Spleen (tissue), 11 donors: ENCODE measurements around the gene HLCS. TPM values are rescaled to one million over a fixed set of nuclear protein-coding genes. Genes with fewer than 3 reads are reported as not detected.

ENCODE experiments used
- DNase-seq: peaks from one replicate; pipeline ENCODE4 v3.0.0-alpha.2; 2020
- H3K27ac ChIP-seq, 8 donors: fragments of 200-600 bp; sonication (generic) in 7 of 8; 1 replicate in 4 of 8; 2 replicates in 4 of 8; pipeline versions ENCODE4 v1.5.0 to v1.8.0; 2016 to 2021; ENCODE audit warnings: inconsistent platforms in 4 of 8, mild to moderate bottlenecking in 4 of 8, moderate library complexity in 1 of 8
- H3K27me3 ChIP-seq, 7 donors: fragments of 200-600 bp; sonication (generic) in 6 of 7; replicated peaks in 1 of 7; 1 replicate in 4 of 7; 2 replicates in 3 of 7; pipeline versions ENCODE4 v1.5.0 to v1.8.0; 2016 to 2021; ENCODE audit warnings: inconsistent platforms in 3 of 7, mild to moderate bottlenecking in 1 of 7
- H3K36me3 ChIP-seq, 6 donors: fragments of 200-600 bp; sonication (generic) in 5 of 6; 1 replicate in 4 of 6; 2 replicates in 2 of 6; pipeline versions ENCODE4 v1.5.0 to v1.8.0; 2016 to 2021; ENCODE audit warnings: inconsistent platforms in 2 of 6
- H3K4me1 ChIP-seq, 6 donors: fragments of 200-600 bp; sonication (generic) in 5 of 6; 1 replicate in 3 of 6; 2 replicates in 3 of 6; pipeline versions ENCODE4 v1.5.0 to v1.8.0; 2016 to 2021; ENCODE audit warnings: inconsistent platforms in 3 of 6
- H3K4me3 ChIP-seq, 8 donors: fragments of 200-600 bp; sonication (generic) in 7 of 8; 1 replicate in 4 of 8; 2 replicates in 4 of 8; pipeline versions ENCODE4 v1.5.0 to v1.8.0; 2016 to 2021; ENCODE audit warnings: inconsistent platforms in 4 of 8, mild to moderate bottlenecking in 4 of 8, moderate library complexity in 2 of 8
- H3K9me3 ChIP-seq, 8 donors: fragments of 200-600 bp; sonication (generic) in 7 of 8; 1 replicate in 4 of 8; 2 replicates in 4 of 8; pipeline versions ENCODE4 v1.5.0 to v1.8.0; 2016 to 2021; ENCODE audit warnings: inconsistent platforms in 4 of 8
- CTCF ChIP-seq, 11 experiments: fragments of 200-600 bp in 7 of 11; fragments of 450-650 bp in 4 of 11; sonication (generic) in 4 of 11; IDR thresholded peaks in 8 of 11; conservative IDR thresholded peaks in 3 of 11; 1 replicate in 7 of 11; 2 replicates in 4 of 11; pipeline versions ENCODE4 v1.4.0 to v1.8.0; 2016 to 2021; ENCODE audit warnings: antibody characterized with exemption in 11 of 11, inconsistent platforms in 4 of 11, mild to moderate bottlenecking in 1 of 11
- POLR2A ChIP-seq, 3 donors: fragments of 450-650 bp; IDR thresholded peaks; one replicate each; pipeline ENCODE4 v1.5.1; 2017; ENCODE audit warnings: antibody characterized with exemption in 3 of 3, mild to moderate bottlenecking in 1 of 3
- POLR2AphosphoS5 ChIP-seq, 3 donors: sonication (generic); formaldehyde crosslinking; IDR thresholded peaks; one replicate each; pipeline ENCODE4 v1.5.1; 2017; ENCODE audit warnings: antibody characterized with exemption in 3 of 3
- WGBS, 5 donors: extraction: QIAGEN DNeasy Blood & Tissue Kit in 3 of 5; methylation state at CpG; one replicate each; pipeline versions ENCODE4 v1.1.5 to v1.1.7; 2013 to 2018; 5-methylcytosine and 5-hydroxymethylcytosine counted together
- intact Hi-C: fragments of 100-400 bp; cut with DNase I; formaldehyde crosslinking; loops from one replicate; pipeline ENCODE4 v1.15.0; 2023; ENCODE audit warnings: low total_unique reads
- polyA plus RNA-seq, 3 donors: library from polyadenylated mRNA; stranded (reverse); fragments of 200-250 nt; gene quantifications; one replicate each; pipeline ENCODE4 v1.2.1, GENCODE V29; 2013
- total RNA-seq, 7 donors: library from RNA; depleted of rRNA in 3 of 7; stranded (reverse); fragments of >200 nt in 3 of 7; fragmentation: NEBNext Ultra II Directional in 4 of 7; extraction: Animal tissue kit (Norgen Biotek cat#: 25700) in 4 of 7; gene quantifications; one replicate each; pipeline versions ENCODE4 v1.1.0 to v1.2.1, GENCODE V29; 2016 to 2021
- donor health status: healthy with polysubstance abuse.
- donor health status: DM: no; HTN: no; CAD: no; lungs with moderate emphysema.
- donor health status: DM: no; HTN: no; CAD: no.
- donor health status: Bipolar disorder and iron deficiency.
- donor health status: healthy.
- donor health status: DM: no; HTN: no; CAD: no.
- donor health status: DM: yes; HTN: yes; CAD: no.

HLCS gene
- total and polyA plus RNA-seq, 10 donors: 1.7 to 22.8 (median 16.3) TPM

- Histone ChIP-seq H3K4me1 (no peaks in the 10 kb centered on the region), H3K36me3 (no peaks in the 10 kb centered on the region), H3K4me3 (no peak overlapping the region), H3K27me3 (no peaks in the 10 kb centered on the region), H3K9me3 (no peaks in the 10 kb centered on the region), H3K27ac (no peak overlapping the region)
- 68 to 95% (median 87%) methylated on average over 3 of the region's 3 CpGs for WGBS, 5 donors
- TF ChIP-seq CTCF (IDR thresholded peaks at IDR 0.05 in 8 of 11, conservative IDR thresholded peaks at IDR 0.05 in 3 of 11): no peak
- no peak for TF ChIP-seq POLR2A (IDR thresholded peaks at IDR 0.05)
- no peak for TF ChIP-seq POLR2AphosphoS5 (IDR thresholded peaks at IDR 0.05)
- intact Hi-C loops: no loop called here
- DNase-seq: no peak
Observed at GRCh38 chr21:36904093-36904666, 62.3 kb downstream of the HLCS start.

- H3K4me1 ChIP-seq: no peaks in the 10 kb centered on the region
- H3K4me3 ChIP-seq: no peak overlapping the region
- WGBS, 5 donors: 82 to 89% (median 86%) methylated on average over 5 of the region's 5 CpGs
- TF ChIP-seq POLR2A (IDR thresholded peaks at IDR 0.05) (no peak), CTCF (IDR thresholded peaks at IDR 0.05 in 8 of 11, conservative IDR thresholded peaks at IDR 0.05 in 3 of 11) (no peak), POLR2AphosphoS5 (IDR thresholded peaks at IDR 0.05) (no peak)
- no peak for DNase-seq
- H3K9me3 ChIP-seq: no peaks in the 10 kb centered on the region
- no peaks in the 10 kb centered on the region for H3K36me3 ChIP-seq
- no peak overlapping the region for H3K27ac ChIP-seq
- intact Hi-C loops: no loop called here
- no peaks in the 10 kb centered on the region for H3K27me3 ChIP-seq
Observed at GRCh38 chr21:36902793-36903192, 63.7 kb downstream of the HLCS start.

- DNase-seq: no peak
- H3K9me3 ChIP-seq: no peaks in the 10 kb centered on the region
- H3K4me3 ChIP-seq: no peak overlapping the region
- WGBS, 5 donors: 81 to 95% (median 95%) methylated on average over 8 of the region's 8 CpGs
- TF ChIP-seq POLR2A (IDR thresholded peaks at IDR 0.05) (no peak), CTCF (IDR thresholded peaks at IDR 0.05 in 8 of 11, conservative IDR thresholded peaks at IDR 0.05 in 3 of 11) (no peak), POLR2AphosphoS5 (IDR thresholded peaks at IDR 0.05) (no peak)
- no peaks in the 10 kb centered on the region for H3K27me3 ChIP-seq
- no peak overlapping the region for H3K27ac ChIP-seq
- intact Hi-C loops: no loop called here
- H3K36me3 ChIP-seq: no peaks in the 10 kb centered on the region
- H3K4me1 ChIP-seq: no peaks in the 10 kb centered on the region
Observed at GRCh38 chr21:36902331-36902730, 64.1 kb downstream of the HLCS start.

- Histone ChIP-seq H3K27me3 (no peaks in the 10 kb centered on the region), H3K27ac (no peak overlapping the region), H3K4me1 (no peaks in the 10 kb centered on the region), H3K9me3 (no peaks in the 10 kb centered on the region), H3K4me3 (no peak overlapping the region), H3K36me3 (peaks cover 0 to 4% (median 1%) of the 10 kb centered on the region in 6 donors)
- TF ChIP-seq CTCF (IDR thresholded peaks at IDR 0.05 in 8 of 11, conservative IDR thresholded peaks at IDR 0.05 in 3 of 11) (no peak), POLR2A (IDR thresholded peaks at IDR 0.05) (no peak), POLR2AphosphoS5 (IDR thresholded peaks at IDR 0.05) (no peak)
- intact Hi-C loops: no loop called here
- DNase-seq: no peak
- WGBS, 5 donors: 91 to 99% (median 96%) methylated on average over 6 of the region's 6 CpGs
Observed at GRCh38 chr21:36901575-36901974, 64.9 kb downstream of the HLCS start.
